Body of pancreas (tissue), 4 donors: Measurements from ENCODE around the gene SYNPO2. TPM values are rescaled to one million over a fixed set of nuclear protein-coding genes. Genes with fewer than 3 reads are reported as not detected.

Experiments
- ATAC-seq: fragments of 150-250 bp; one replicate; pipeline ENCODE4 v1.9.1; 2016
- DNase-seq, 4 donors: peaks; one replicate each; pipeline ENCODE4 v3.0.0-alpha.2; 2019
- H3K27ac ChIP-seq, 4 donors: fragments of 200-600 bp; sonication (generic); 1 replicate in 3 of 4; 2 replicates in 1 of 4; pipeline versions ENCODE4 v1.5.1 to v1.6.1; 2016 to 2019; ENCODE audit warnings: mild to moderate bottlenecking in 1 of 4, mixed read lengths in 1 of 4, moderate library complexity in 1 of 4
- H3K27me3 ChIP-seq, 2 donors: fragments of 200-600 bp; sonication (generic); one replicate each; pipeline ENCODE4 v1.6.0; 2016; ENCODE audit warnings: mild to moderate bottlenecking in 1 of 2
- H3K36me3 ChIP-seq, 2 donors: fragments of 200-600 bp; sonication (generic); replicated peaks in 1 of 2; 2 replicates each; pipeline ENCODE4 v1.5.1; 2016; ENCODE audit warnings: low read depth in 2 of 2; ENCODE audit not compliant: insufficient read depth in 1 of 2
- H3K4me1 ChIP-seq: fragments of 200-600 bp; sonication (generic); one replicate; pipeline ENCODE4 v1.6.0; 2016
- H3K4me3 ChIP-seq, 2 donors: fragments of 200-600 bp; sonication (generic); 1 replicate in 1 of 2; 2 replicates in 1 of 2; pipeline ENCODE4 v1.5.1; 2016 to 2019
- H3K9me3 ChIP-seq, 3 donors: fragments of 200-600 bp; sonication (generic); 1 replicate in 2 of 3; 2 replicates in 1 of 3; pipeline ENCODE4 v1.5.1; 2016
- POLR2A ChIP-seq, 3 donors: fragments of 450-650 bp; IDR thresholded peaks; one replicate each; pipeline ENCODE4 v1.6.1; 2016; ENCODE audit warnings: antibody characterized with exemption in 3 of 3, mild to moderate bottlenecking in 2 of 3
- WGBS, 2 donors: methylation state at CpG; one replicate each; pipeline ENCODE4 v1.1.5; 2017; 5-methylcytosine and 5-hydroxymethylcytosine counted together
- intact Hi-C: fragments of 100-400 bp; cut with DNase I; formaldehyde crosslinking; loops from one replicate; pipeline ENCODE4 v1.15.1; 2023
- total RNA-seq, 2 donors: library from RNA; depleted of rRNA; stranded (reverse); fragments of >200 nt; gene quantifications; one replicate each; pipeline ENCODE4 v1.1.0, GENCODE V29; 2016
- TF ChIP-seq, protein P1 (sequence below), 7 experiments: fragments of 450-650 bp in 4 of 7; fragments of 200-600 bp in 3 of 7; sonication (generic) in 3 of 7; IDR thresholded peaks; one replicate each; pipeline ENCODE4 v1.5.1; 2016 to 2019; ENCODE audit warnings: antibody characterized with exemption in 7 of 7

The SYNPO2 gene
- total RNA-seq, 2 donors from 2014 or later = 7.6 to 19.5 TPM

DNA sequence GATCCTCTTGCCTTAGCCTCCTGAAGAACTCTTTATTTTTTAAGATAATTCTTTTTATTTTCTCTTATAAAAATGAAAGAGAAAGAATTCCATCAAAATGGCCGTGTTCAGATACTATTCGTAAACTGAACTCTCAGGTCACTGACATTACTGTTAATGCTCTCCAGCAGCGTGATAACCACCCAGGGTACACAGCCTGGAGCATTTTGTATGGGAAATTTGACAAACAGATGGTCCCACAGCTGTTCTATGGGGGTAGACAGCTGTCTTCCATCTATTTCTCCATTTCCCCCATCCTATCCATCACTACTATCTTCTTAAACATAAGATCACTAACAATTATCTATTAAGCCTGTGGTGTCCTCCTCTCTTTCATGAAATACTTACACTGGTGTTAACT, 47.8 kb downstream of the SYNPO2 start:
- ATAC-seq = no peak

DNA sequence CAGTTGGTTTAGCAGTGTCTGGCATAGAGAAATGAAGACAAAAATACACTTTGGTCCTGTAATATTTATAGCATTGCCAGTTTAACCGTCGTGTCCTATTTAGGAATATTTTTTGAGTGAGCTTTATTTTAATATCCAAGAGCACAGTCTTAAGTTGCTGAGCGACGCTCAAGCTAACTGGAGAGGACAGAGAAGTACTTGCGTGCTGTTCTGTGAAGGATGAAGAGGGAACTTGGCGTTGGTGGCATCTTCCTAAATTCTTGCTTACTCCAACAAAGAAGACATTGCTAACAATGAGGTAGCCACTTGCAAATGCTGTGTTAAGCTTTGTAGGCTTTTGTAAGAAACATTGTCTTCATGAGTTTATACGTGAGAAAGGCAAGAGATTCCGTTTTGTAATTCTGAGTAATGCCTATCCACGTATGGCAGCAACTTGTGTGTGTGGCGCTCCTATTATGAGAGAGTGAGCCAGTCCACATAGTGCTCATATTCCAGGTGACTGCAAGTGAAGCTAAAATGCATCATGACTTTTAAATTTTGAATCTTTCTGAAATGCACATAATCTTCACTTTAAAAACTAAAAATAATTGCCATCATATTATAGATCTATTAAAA, 50.6 kb downstream of the SYNPO2 start:
- no peaks in the 10 kb centered on the region for H3K36me3 ChIP-seq
- no peak for ATAC-seq
- H3K4me1 ChIP-seq = no peaks in the 10 kb centered on the region
- no peak overlapping the region for H3K27ac ChIP-seq
- no peaks in the 10 kb centered on the region for H3K27me3 ChIP-seq
- no peaks in the 10 kb centered on the region for H3K9me3 ChIP-seq
- TF ChIP-seq, protein P1, sequence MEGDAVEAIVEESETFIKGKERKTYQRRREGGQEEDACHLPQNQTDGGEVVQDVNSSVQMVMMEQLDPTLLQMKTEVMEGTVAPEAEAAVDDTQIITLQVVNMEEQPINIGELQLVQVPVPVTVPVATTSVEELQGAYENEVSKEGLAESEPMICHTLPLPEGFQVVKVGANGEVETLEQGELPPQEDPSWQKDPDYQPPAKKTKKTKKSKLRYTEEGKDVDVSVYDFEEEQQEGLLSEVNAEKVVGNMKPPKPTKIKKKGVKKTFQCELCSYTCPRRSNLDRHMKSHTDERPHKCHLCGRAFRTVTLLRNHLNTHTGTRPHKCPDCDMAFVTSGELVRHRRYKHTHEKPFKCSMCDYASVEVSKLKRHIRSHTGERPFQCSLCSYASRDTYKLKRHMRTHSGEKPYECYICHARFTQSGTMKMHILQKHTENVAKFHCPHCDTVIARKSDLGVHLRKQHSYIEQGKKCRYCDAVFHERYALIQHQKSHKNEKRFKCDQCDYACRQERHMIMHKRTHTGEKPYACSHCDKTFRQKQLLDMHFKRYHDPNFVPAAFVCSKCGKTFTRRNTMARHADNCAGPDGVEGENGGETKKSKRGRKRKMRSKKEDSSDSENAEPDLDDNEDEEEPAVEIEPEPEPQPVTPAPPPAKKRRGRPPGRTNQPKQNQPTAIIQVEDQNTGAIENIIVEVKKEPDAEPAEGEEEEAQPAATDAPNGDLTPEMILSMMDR (IDR thresholded peaks at IDR 0.05) = no peak
- TF ChIP-seq POLR2A (IDR thresholded peaks at IDR 0.05) = no peak
- intact Hi-C loops = no loop called here
- 76 to 78% methylated on average over 10 of the region's 10 CpGs for WGBS, 2 donors
- no peak for DNase-seq
- no peak overlapping the region for H3K4me3 ChIP-seq

More for the DNA sequence above, 47.8 kb downstream of the SYNPO2 start:
- 60 to 72% methylated on average over 3 of the region's 3 CpGs for WGBS, 2 donors
- Histone ChIP-seq H3K9me3 (no peaks in the 10 kb centered on the region), H3K4me1 (no peaks in the 10 kb centered on the region), H3K4me3 (no peak overlapping the region), H3K36me3 (no peaks in the 10 kb centered on the region), H3K27me3 (no peaks in the 10 kb centered on the region), H3K27ac (no peak overlapping the region)
- TF ChIP-seq POLR2A (IDR thresholded peaks at IDR 0.05) = no peak
- TF ChIP-seq, protein P1 (IDR thresholded peaks at IDR 0.05) = no peak
- no peak for DNase-seq
- intact Hi-C loops = no loop called here

DNA sequence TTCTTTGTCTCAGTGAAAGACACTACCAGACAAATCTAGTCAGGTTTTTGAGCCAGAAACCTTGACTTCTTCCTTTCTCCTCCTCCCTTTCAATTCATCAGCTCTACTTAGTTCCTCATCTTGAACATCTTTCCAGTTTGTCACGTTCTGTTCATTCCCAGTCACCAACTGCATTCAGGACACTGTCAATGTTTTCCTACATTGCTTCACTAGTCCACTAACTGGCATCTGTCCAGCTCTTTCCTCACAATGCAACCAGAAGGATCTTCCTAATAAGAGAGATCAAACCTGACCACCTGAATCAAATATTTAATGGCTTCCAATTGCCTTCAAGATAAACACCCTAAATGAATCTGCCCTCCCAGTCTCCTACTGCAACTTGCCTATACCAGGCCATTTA, 52.5 kb downstream of the SYNPO2 start:
- ATAC-seq (no peak), DNase-seq (peak in 3 of 4 donors; percentile 6 to 28 (median 27))
- 35 to 48% methylated on average over 1 of the region's 1 CpG for WGBS, 2 donors
- Histone ChIP-seq H3K36me3 (no peaks in the 10 kb centered on the region), H3K27me3 (no peaks in the 10 kb centered on the region), H3K4me1 (no peaks in the 10 kb centered on the region), H3K27ac (no peak overlapping the region), H3K9me3 (no peaks in the 10 kb centered on the region), H3K4me3 (no peak overlapping the region)
- intact Hi-C loops = no loop called here
- TF ChIP-seq, protein P1 (IDR thresholded peaks at IDR 0.05) = no peak
- no peak for TF ChIP-seq POLR2A (IDR thresholded peaks at IDR 0.05)

GRCh38 chr4:118941799-118942198, 53.1 kb downstream of the SYNPO2 start:
- no peak for DNase-seq

More at GRCh38 chr4:118941799-118942198, 53.1 kb downstream of the SYNPO2 start:
- Histone ChIP-seq H3K27me3 (no peaks in the 10 kb centered on the region), H3K4me3 (no peak overlapping the region), H3K9me3 (no peaks in the 10 kb centered on the region), H3K4me1 (no peaks in the 10 kb centered on the region), H3K27ac (no peak overlapping the region), H3K36me3 (no peaks in the 10 kb centered on the region)
- intact Hi-C loops = no loop called here
- WGBS, 2 donors = 43 to 65% methylated on average over 6 of the region's 6 CpGs
- no peak for ATAC-seq
- TF ChIP-seq POLR2A (IDR thresholded peaks at IDR 0.05) = no peak
- TF ChIP-seq, protein P1 (IDR thresholded peaks at IDR 0.05) = no peak
